ENCODE data around the gene PIP5KL1.

PIP5KL1 gene

DNA sequence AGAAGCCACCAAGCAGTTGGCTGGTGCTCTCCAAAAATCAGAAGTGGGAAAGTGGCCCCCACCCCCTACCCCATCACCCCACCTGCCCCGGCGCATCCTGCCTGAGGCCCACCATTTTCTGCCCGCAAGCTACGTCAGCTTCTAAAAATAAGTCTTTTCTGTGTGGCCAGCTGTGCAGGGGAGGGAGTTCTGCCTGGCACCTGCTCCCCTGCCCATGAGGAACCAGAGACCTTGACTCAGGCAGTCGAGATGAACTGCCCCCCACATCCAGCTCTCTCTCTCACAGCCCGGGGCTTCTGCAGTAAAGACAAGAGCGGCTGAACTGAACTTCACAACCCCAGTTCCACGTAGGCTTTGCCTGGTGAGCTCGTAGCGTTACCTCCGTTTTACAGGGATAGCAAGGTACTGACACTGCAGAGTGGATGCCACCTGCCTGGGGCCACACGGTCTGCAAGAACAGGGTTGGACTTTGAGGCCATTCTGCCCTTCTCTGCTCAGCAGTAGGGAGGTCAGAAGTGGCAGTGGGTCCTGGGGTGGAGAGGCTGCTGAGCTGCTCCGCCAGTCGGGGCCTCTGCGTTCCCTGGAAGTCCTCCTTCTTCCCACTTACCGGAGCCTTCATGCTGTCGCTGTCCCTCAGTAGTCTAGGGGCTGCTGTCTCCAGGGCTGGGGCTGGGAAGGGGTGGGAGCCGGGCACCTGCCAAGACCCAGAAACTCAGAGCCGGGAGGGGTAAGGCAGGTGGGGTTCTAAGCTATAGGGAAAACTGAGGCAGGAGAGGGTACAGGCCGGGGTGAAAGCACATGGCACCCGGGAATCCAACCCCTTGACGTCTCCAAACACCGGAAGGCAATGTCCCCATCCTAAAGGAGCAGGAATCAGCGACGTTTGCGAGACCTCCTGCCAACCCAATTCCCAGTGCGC is 14.5 kb downstream of the PIP5KL1 start:
- DNase-seq (ENCODE audit: extremely low read depth, low read depth) = no peak
- TF ChIP-seq, protein P1, sequence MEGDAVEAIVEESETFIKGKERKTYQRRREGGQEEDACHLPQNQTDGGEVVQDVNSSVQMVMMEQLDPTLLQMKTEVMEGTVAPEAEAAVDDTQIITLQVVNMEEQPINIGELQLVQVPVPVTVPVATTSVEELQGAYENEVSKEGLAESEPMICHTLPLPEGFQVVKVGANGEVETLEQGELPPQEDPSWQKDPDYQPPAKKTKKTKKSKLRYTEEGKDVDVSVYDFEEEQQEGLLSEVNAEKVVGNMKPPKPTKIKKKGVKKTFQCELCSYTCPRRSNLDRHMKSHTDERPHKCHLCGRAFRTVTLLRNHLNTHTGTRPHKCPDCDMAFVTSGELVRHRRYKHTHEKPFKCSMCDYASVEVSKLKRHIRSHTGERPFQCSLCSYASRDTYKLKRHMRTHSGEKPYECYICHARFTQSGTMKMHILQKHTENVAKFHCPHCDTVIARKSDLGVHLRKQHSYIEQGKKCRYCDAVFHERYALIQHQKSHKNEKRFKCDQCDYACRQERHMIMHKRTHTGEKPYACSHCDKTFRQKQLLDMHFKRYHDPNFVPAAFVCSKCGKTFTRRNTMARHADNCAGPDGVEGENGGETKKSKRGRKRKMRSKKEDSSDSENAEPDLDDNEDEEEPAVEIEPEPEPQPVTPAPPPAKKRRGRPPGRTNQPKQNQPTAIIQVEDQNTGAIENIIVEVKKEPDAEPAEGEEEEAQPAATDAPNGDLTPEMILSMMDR (IDR thresholded peaks at IDR 0.05; ENCODE audit: low read depth, low read length, missing control alignments) = no peak
- peak overlapping the region; percentile 90 for H3K4me3 ChIP-seq (replicated peaks; ENCODE audit: low read depth, low read length)

DNA sequence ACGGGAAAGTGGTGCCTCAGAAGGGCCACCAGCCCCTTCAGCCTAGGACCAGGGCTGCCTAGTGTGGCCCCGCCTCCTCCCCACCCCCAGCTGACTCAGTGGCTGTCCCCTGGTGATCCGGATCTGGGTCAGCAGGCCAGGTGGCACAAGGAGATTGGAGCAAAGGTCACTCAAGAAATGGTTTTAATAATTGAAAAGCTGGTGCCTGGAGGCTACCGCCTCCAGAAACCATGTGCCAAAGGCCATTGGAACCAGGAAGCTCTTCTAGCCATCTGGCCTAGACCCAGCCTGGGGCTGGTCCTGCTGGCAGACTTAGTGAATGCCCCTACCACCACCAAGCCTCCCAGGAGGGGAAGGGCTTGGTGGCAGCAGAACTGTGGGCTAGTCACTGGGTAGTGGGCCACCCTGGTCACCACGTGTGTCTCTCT is 15.2 kb downstream of the PIP5KL1 start:
- TF ChIP-seq, protein P1 (IDR thresholded peaks at IDR 0.05; ENCODE audit: low read depth, low read length, missing control alignments) = no peak
- H3K4me3 ChIP-seq (replicated peaks; ENCODE audit: low read depth, low read length) = peak overlapping the region; percentile 90
- no peak for DNase-seq (ENCODE audit: extremely low read depth, low read depth)

DNA sequence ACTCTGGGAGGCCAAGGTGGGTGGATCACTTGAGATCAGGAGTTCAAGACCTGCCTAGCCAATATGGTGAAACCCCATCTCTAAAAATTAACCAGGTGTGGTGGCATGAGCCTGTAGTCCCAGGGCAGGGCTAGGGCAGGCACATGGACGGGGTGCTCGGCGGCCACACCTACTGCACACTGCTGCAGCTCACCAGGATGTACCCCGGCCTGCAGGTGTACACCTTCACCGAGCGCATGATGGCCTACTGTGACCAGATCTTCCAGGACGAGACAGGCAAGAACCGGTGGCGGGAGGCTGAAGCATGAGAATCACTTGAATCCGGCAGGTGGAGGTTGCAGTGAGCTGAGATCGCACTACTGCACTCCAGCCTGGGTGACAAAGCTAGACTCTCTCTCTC is 16.9 kb downstream of the PIP5KL1 start:
- DNase-seq (ENCODE audit: extremely low read depth, low read depth) = no peak
- no peak overlapping the region for H3K4me3 ChIP-seq (replicated peaks; ENCODE audit: low read depth, low read length)
- TF ChIP-seq, protein P1 (IDR thresholded peaks at IDR 0.05; ENCODE audit: low read depth, low read length, missing control alignments) = no peak

DNA sequence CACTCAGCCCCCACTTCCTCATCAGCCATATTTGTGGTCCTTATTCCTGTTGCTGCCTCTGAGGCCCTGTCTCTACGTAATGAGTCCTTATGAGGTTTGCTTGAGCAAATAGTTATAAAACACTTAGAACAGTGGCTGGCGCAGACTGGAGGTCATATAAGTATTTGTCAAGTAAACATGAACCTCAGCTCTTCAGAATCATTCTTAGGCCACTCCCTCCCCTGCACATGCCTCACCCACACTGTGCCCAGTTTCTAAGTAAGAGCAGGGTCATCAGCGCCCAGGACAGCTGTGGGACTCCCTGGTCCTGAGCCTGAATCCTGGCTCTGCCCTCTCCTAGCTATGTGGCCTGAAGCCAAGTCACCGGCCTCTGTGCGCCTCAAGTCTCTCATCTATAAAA is 17.7 kb downstream of the PIP5KL1 start:
- H3K4me3 ChIP-seq (replicated peaks; ENCODE audit: low read depth, low read length) = no peak overlapping the region
- no peak for DNase-seq (ENCODE audit: extremely low read depth, low read depth)
- TF ChIP-seq, protein P1 (IDR thresholded peaks at IDR 0.05; ENCODE audit: low read depth, low read length, missing control alignments) = no peak

DNA sequence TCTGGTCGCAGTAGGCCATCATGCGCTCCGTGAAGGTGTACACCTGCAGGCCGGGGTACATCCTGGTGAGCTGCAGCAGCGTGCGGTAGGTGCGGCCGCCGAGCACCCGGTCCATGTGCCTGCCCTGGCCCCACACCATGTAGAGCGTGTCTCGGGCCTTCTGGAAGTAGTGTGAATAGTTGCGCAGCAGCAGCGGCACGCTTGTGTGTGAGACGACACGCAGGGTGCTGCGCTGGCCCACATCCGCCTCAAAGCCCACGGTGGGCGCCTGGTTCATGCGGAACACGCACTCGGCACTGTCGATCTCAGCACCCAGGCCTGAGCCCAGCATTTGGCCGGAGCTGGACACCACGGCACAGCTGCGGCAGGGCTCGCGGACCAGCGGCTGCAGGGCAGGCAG is 18.3 kb downstream of the PIP5KL1 start:
- TF ChIP-seq, protein P1 (IDR thresholded peaks at IDR 0.05; ENCODE audit: low read depth, low read length, missing control alignments) = no peak
- DNase-seq (ENCODE audit: extremely low read depth, low read depth) = no peak
- no peak overlapping the region for H3K4me3 ChIP-seq (replicated peaks; ENCODE audit: low read depth, low read length)

DNA sequence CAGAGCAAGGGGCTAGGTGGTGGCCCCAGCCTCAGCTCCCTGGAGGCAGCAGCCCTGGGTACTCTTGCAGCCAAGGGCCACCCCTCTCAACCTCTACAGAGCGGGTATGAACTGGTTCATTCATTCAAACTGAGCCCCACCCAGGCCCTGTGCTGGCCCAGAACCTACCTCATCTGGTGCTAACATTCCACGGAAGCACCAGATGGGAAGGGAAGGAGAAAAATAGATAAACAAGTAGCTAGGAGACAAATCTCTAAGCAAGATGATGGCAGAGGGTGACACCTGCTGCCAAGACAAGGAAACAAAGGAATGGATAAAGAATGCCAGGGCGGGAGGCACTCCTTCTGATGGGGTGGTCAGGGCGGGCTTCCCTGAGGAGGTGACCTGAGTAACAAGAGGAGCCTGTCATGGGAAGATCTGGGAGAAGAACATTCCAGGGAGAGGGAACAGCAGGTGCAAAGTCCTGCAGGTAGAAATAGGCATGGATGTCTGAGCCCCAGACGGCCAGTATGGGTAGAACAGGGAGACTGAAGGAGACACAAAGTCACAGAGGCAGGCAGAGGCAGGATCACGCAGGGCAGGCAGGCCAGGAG is 19.9 kb downstream of the PIP5KL1 start:
- no peak overlapping the region for H3K4me3 ChIP-seq (replicated peaks; ENCODE audit: low read depth, low read length)
- DNase-seq (ENCODE audit: extremely low read depth, low read depth) = no peak
- TF ChIP-seq, protein P1 (IDR thresholded peaks at IDR 0.05; ENCODE audit: low read depth, low read length, missing control alignments) = peak; percentile 8

Measured in HFF-Myc (cell line).